Mesodermal cell (in vitro differentiated cells): Measurements from ENCODE around the gene FOXE1.

Source experiments
- H3K27ac ChIP-seq: 2 replicates; pipeline ENCODE4 v1.7.0; 2013; ENCODE audit warnings: mild to moderate bottlenecking, low read depth, low read length, moderate library complexity; ENCODE audit not compliant: severe bottlenecking
- H3K36me3 ChIP-seq: 2 replicates; pipeline ENCODE4 v1.7.1; 2013; ENCODE audit warnings: mild to moderate bottlenecking, low read length, moderate library complexity; ENCODE audit not compliant: control insufficient read depth, insufficient read depth
- H3K4me1 ChIP-seq: one replicate; pipeline ENCODE4 v1.7.1; 2013; ENCODE audit warnings: mild to moderate bottlenecking, low read length; ENCODE audit not compliant: insufficient read depth, control insufficient read depth, poor library complexity, severe bottlenecking
- H3K4me3 ChIP-seq: 2 replicates; pipeline ENCODE4 v1.7.0; 2013; ENCODE audit warnings: low read length, control low read depth, mild to moderate bottlenecking; ENCODE audit not compliant: insufficient read depth, poor library complexity, severe bottlenecking; ENCODE audit errors: extremely low read depth
- H3K9me3 ChIP-seq: 2 replicates; pipeline ENCODE4 v1.7.1; 2013; ENCODE audit warnings: mild to moderate bottlenecking, low read length, moderate library complexity; ENCODE audit not compliant: control insufficient read depth
- WGBS, 2 experiments: methylation state at CpG; one replicate each; pipeline ENCODE4 v1.1.5; 2013; ENCODE audit warnings: missing lambda C conversion rate in 2 of 2; ENCODE audit not compliant: insufficient coverage in 2 of 2; 5-methylcytosine and 5-hydroxymethylcytosine counted together

FOXE1 gene

DNA sequence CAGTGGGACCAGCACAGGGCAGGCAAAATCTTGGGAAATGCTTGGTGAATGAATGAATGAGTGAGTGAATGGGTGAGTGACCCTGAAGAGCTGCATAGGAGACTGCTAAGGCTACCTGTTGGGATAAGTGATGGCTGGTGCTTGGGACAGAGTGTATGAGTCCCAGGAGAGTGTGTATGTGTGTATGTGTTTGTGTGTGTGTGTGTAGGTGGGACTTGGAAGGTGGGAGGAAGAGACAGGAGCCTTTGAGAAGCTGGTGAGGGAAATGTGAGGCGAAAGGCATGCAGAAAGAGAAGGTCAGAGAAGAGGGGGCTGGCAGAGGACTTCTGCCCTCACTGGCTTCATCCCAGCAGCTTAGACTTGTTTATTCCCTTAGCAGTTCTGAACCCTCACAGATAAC, 33.3 kb upstream of the FOXE1 start:
- WGBS, 2 experiments = 86% methylated on average over 1 of the region's 1 CpG; no CpG with 5 or more reads in 1 of the 2 experiments
- no peaks in the 10 kb centered on the region for H3K9me3 ChIP-seq
- H3K4me1 ChIP-seq = no peaks in the 10 kb centered on the region
- H3K36me3 ChIP-seq = no peaks in the 10 kb centered on the region
- no peak overlapping the region for H3K27ac ChIP-seq
- no peak overlapping the region for H3K4me3 ChIP-seq

DNA sequence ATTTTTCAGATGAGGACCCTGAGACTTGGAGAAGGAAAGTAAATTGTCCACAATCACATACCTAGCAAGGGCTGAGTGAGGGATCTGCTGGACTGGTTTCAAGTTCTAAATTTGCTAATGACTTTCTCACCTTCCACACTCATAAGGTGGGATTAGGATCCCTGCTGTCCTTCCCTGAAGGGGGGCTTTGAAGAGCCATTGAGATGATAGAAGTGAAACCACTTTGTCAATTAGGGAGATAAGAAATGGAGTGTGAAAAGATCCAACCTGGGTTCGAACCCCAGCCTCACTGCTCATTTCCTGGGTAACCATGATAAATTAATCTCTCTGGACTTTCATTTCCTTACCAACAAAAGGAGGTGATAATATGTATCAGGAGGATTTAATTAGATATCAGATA, 32.7 kb upstream of the FOXE1 start:
- no peaks in the 10 kb centered on the region for H3K9me3 ChIP-seq
- H3K27ac ChIP-seq = no peak overlapping the region
- no peaks in the 10 kb centered on the region for H3K36me3 ChIP-seq
- WGBS, 2 experiments = no CpG with 5 or more reads among the region's 1 CpG
- H3K4me3 ChIP-seq = no peak overlapping the region
- H3K4me1 ChIP-seq = no peaks in the 10 kb centered on the region

DNA sequence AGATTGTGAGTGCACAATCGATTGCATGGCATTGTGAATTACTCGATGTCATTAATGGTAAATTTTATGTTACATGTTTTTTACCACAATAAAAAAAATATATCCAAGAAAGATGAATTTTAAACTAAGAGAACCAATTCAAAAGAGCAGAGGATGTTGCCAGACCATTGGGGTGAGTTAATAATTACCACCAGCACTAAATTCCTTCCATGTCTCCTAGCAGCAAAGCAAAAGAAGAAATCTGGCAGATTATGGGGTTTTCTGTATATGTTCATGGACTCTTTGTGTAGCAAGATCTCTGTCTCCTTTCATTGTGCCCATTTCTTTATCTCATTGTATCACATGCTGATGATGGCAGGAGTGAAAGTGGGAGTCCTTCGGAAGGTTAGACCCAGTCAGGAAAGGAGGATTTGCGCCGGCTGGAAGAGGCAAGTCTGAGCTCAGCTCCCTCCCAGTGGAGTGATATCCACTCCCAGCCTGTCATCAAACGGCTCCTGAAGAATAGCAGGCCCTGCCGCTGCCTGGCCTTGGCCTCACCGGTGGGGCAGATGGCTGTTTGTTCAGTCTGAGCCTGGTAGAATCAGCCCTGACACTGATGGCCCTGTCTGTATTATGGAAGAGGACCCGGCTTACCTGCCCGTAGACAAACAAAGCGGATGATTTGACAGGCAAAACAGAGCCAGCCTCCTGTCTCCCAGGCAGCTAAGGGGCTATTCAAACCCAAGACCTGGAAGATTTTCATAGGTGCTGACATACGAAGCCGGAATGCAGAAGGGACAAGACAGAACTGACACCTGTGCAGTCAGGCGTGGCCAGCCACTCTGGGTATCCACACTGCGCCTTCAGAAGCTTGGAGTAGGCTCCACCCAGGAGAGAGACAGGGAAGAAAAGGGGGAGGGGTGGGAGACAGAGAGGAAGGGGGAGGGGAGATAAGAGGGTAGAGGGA, 21.9 kb upstream of the FOXE1 start:
- H3K4me3 ChIP-seq = no peak overlapping the region
- WGBS, 2 experiments = 38 to 40% methylated on average over 7 to 12 of the region's 15 CpGs
- no peaks in the 10 kb centered on the region for H3K9me3 ChIP-seq
- H3K36me3 ChIP-seq = no peaks in the 10 kb centered on the region
- H3K4me1 ChIP-seq = no peaks in the 10 kb centered on the region
- H3K27ac ChIP-seq = no peak overlapping the region

DNA sequence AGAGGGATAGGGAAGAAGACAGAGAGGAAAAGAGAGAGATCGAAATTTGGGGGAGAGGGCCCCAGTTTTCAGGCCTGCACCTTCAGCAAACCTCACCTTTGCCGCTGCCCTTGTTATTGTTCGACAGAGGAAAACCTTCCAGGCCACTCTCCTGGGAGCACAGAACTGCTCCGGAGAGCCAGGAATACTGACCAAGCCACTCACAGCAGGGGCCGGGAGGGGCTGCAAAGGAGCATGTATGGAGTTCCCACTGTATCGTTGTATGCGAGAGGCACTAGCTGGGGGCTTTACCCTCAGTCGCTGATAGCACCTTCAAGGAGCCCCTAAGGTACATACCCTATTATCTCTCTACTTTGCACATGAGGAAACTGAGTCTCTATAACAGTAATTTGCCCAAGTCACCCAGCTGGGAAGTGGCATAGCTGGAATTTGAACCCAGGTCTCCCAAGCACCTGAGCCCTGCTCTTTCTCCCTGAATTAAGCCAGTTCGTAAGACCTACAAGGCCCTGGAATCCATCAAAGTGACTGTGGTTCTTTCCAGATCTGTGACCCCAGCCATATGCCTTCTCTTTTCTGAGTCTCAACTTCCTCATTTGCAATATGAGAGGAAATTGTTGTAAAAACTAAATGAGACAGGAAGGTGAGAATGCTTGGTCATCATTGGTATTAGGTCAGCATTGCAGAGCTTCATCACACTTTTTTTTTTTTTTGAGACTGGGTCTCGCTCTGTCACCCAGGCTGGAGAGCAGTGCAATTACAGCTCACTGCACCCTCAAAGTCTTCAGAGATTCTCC, 21.0 kb upstream of the FOXE1 start:
- 47 to 57% methylated on average over 8 to 9 of the region's 10 CpGs for WGBS, 2 experiments
- no peak overlapping the region for H3K4me3 ChIP-seq

GRCh38 chr9:97840521-97840920, 12.5 kb upstream of the FOXE1 start:
- no peaks in the 10 kb centered on the region for H3K36me3 ChIP-seq
- H3K4me3 ChIP-seq = no peak overlapping the region
- no peaks in the 10 kb centered on the region for H3K4me1 ChIP-seq
- no peak overlapping the region for H3K27ac ChIP-seq
- H3K9me3 ChIP-seq = peaks cover 4% of the 10 kb centered on the region

More for the DNA sequence above, 21.0 kb upstream of the FOXE1 start:
- no peaks in the 10 kb centered on the region for H3K9me3 ChIP-seq
- no peaks in the 10 kb centered on the region for H3K4me1 ChIP-seq
- no peaks in the 10 kb centered on the region for H3K36me3 ChIP-seq
- H3K27ac ChIP-seq = no peak overlapping the region

- H3K9me3 ChIP-seq = peaks cover 4% of the 10 kb centered on the region
- no peak overlapping the region for H3K4me3 ChIP-seq
- H3K27ac ChIP-seq = no peak overlapping the region
- no peaks in the 10 kb centered on the region for H3K36me3 ChIP-seq
- WGBS, 2 experiments = 82 to 83% methylated on average over 1 of the region's 2 CpGs
- no peaks in the 10 kb centered on the region for H3K4me1 ChIP-seq
Measured at GRCh38 chr9:97842960-97843359, 10.1 kb upstream of the FOXE1 start.

DNA sequence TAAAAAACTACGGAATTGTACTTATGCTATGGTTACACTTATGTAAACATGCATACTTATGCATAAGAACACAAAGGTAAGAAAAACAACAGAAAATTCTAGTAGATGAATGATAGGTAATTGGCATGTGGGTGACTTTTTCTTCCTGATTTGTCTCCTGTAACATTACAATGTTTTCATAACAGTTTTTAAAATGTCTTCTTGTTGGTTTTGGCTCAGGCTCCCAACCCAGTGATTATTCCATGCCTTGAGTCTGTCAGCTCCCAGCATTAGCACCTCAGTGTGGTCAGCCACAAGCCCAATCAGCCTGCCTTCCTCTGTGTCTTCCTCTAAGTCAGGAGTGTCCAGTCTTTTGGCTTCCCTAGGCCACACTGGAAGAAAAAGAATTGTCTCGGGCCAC, 7.9 kb upstream of the FOXE1 start:
- H3K27ac ChIP-seq = no peak overlapping the region
- peaks cover 4% of the 10 kb centered on the region for H3K9me3 ChIP-seq
- H3K4me3 ChIP-seq = no peak overlapping the region
- H3K36me3 ChIP-seq = no peaks in the 10 kb centered on the region
- no CpG with 5 or more reads among the region's 2 CpGs for WGBS, 2 experiments
- peaks cover 4% of the 10 kb centered on the region for H3K4me1 ChIP-seq

GRCh38 chr9:97845763-97846162, 7.3 kb upstream of the FOXE1 start:
- H3K4me3 ChIP-seq = no peak overlapping the region
- H3K27ac ChIP-seq = no peak overlapping the region
- no peaks in the 10 kb centered on the region for H3K36me3 ChIP-seq
- H3K4me1 ChIP-seq = peaks cover 4% of the 10 kb centered on the region
- peaks cover 4% of the 10 kb centered on the region for H3K9me3 ChIP-seq
- WGBS, 2 experiments = 77 to 95% methylated on average over 1 to 2 of the region's 2 CpGs

- WGBS, 2 experiments = 65 to 100% methylated on average over 1 to 4 of the region's 4 CpGs
- Histone ChIP-seq H3K4me1 (peaks cover 4% of the 10 kb centered on the region), H3K27ac (no peak overlapping the region), H3K4me3 (no peak overlapping the region), H3K36me3 (no peaks in the 10 kb centered on the region), H3K9me3 (peaks cover 4% of the 10 kb centered on the region)
Measured at GRCh38 chr9:97846347-97846746, 6.7 kb upstream of the FOXE1 start.

DNA sequence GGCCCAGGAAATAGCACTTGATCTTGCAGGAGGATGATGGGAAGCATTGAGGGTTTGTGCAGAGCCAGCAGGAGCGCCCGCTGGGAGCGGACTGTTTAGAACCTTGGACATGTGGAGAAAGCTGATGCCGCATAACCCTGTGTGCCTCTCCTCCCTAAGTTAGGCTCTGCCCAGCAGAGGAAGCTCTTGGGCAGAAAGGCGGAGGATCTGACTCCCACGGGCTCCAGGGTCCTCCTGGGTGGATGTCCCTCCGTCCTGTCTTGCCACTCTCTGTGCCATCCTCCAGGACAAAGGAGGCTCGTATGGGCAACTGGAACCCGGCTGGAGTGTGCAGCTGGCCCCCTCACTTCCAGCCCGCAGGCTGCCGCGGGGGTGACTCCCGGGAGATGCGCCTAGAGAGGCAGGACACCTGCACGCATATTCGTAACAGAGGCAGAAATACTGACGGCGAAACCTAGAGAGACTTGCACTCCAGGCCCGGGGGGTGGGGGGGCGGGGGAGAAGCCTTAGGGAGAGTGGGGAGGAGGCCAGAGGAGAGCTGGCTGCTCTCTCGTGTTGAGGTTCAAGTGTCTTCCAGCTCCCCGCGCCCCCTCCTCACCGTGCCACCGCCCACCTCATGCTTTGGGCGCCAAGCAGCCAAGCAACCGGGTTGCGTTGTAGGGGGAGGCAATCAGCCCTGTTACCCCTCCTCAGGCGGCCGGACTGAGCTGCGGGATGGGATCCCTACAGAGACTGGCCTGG, 5.4 kb upstream of the FOXE1 start:
- Histone ChIP-seq H3K4me3 (no peak overlapping the region), H3K36me3 (no peaks in the 10 kb centered on the region), H3K27ac (no peak overlapping the region), H3K4me1 (peaks cover 4% of the 10 kb centered on the region), H3K9me3 (peaks cover 4% of the 10 kb centered on the region)
- WGBS, 2 experiments = 17 to 18% methylated on average over 21 to 26 of the region's 31 CpGs
